ENCODE measurements around the gene WDCP.

DNA sequence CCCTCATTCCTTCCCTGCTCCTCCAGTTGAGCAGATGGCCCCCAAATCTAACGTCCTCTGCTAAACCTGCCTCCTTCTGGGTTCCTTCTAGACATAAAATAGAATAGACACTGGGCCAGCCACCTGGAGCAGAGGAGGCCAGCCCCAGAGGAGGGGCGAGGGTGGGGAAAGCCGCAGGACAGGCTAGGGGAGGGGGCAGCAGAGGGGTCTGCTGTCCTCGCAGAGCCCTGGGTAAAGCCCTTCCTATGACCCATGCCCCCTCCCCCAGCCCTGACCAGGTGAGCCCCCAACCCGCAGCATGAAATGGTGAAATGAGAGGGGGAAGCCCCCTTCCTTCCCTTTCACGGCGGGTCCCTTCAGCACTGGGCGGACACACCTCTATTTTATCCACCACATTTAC lies 29.5 kb downstream of the WDCP start:
- TF ChIP-seq EZH2phosphoT487 (IDR thresholded peaks at IDR 0.05; ENCODE audit: borderline replicate concordance, low read length) (no peak), EZH2 (IDR thresholded peaks at IDR 0.05; ENCODE audit: low read length, unreplicated experiment) (no peak)
- TF ChIP-seq, protein P1, sequence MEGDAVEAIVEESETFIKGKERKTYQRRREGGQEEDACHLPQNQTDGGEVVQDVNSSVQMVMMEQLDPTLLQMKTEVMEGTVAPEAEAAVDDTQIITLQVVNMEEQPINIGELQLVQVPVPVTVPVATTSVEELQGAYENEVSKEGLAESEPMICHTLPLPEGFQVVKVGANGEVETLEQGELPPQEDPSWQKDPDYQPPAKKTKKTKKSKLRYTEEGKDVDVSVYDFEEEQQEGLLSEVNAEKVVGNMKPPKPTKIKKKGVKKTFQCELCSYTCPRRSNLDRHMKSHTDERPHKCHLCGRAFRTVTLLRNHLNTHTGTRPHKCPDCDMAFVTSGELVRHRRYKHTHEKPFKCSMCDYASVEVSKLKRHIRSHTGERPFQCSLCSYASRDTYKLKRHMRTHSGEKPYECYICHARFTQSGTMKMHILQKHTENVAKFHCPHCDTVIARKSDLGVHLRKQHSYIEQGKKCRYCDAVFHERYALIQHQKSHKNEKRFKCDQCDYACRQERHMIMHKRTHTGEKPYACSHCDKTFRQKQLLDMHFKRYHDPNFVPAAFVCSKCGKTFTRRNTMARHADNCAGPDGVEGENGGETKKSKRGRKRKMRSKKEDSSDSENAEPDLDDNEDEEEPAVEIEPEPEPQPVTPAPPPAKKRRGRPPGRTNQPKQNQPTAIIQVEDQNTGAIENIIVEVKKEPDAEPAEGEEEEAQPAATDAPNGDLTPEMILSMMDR (conservative IDR thresholded peaks at IDR 0.05; ENCODE audit: low read depth, low read length): no peak
